OCI-LY1 (cell line): ENCODE measurements around the gene RAB4A.

Experiments
- H2AFZ ChIP-seq: fragments of 200-600 bp; sonication (generic), shearing (Covaris generic); 2 replicates; pipeline ENCODE4 v1.6.0; 2014; ENCODE audit warnings: antibody characterized with exemption, mild to moderate bottlenecking, low read length
- H3F3A ChIP-seq: fragments of 200-600 bp; sonication (generic), shearing (Covaris generic); 2 replicates; pipeline ENCODE4 v1.6.0; 2014; ENCODE audit warnings: mild to moderate bottlenecking, antibody characterized with exemption, low read length, moderate library complexity; ENCODE audit not compliant: insufficient read depth
- H3K27ac ChIP-seq: fragments of 200-600 bp; sonication (generic); 2 replicates; pipeline ENCODE4 v1.5.1; 2014; ENCODE audit warnings: low read length, mixed run types, mild to moderate bottlenecking, low read depth; ENCODE audit not compliant: poor library complexity, severe bottlenecking
- H3K27me3 ChIP-seq: fragments of 200-600 bp; sonication (generic); 2 replicates; pipeline ENCODE4 v1.6.0; 2014; ENCODE audit warnings: antibody characterized with exemption, mild to moderate bottlenecking, low read length, moderate library complexity; ENCODE audit not compliant: insufficient read depth
- H3K36me3 ChIP-seq: fragments of 200-600 bp; sonication (generic); 2 replicates; pipeline ENCODE4 v1.6.1; 2014; ENCODE audit warnings: mild to moderate bottlenecking, antibody characterized with exemption, low read length, moderate library complexity, mixed read lengths; ENCODE audit not compliant: insufficient read depth
- H3K4me1 ChIP-seq: fragments of 200-600 bp; sonication (generic); 2 replicates; pipeline ENCODE4 v1.5.1; 2014; ENCODE audit warnings: mild to moderate bottlenecking, low read length, moderate library complexity; ENCODE audit not compliant: insufficient read depth, severe bottlenecking
- H3K4me2 ChIP-seq: fragments of 200-600 bp; sonication (generic), shearing (Covaris generic); 2 replicates; pipeline ENCODE4 v1.6.1; 2014; ENCODE audit warnings: low read length
- H3K4me3 ChIP-seq: fragments of 200-600 bp; sonication (generic); 2 replicates; pipeline ENCODE4 v1.5.1; 2014; ENCODE audit warnings: low read length, low read depth, mild to moderate bottlenecking, mixed read lengths; ENCODE audit not compliant: poor library complexity, severe bottlenecking
- H3K79me2 ChIP-seq: fragments of 200-600 bp; shearing (Covaris generic); 2 replicates; pipeline ENCODE4 v1.6.1; 2016; ENCODE audit warnings: mixed run types, low read length, mixed read lengths; ENCODE audit not compliant: insufficient read depth
- H3K9ac ChIP-seq: fragments of 200-600 bp; sonication (generic), shearing (Covaris generic); 2 replicates; pipeline ENCODE4 v1.6.1; 2014; ENCODE audit warnings: mild to moderate bottlenecking, low read length, mixed read lengths
- H3K9me2 ChIP-seq: fragments of 200-600 bp; sonication (generic), shearing (Covaris generic); 2 replicates; pipeline ENCODE4 v1.6.1; 2014; ENCODE audit warnings: low read depth, mild to moderate bottlenecking, low read length, mixed read lengths
- H3K9me3 ChIP-seq: fragments of 200-600 bp; shearing (Covaris generic); 2 replicates; pipeline ENCODE4 v1.6.1; 2014; ENCODE audit warnings: low read length, mixed read lengths
- H4K20me1 ChIP-seq: fragments of 200-600 bp; sonication (generic), shearing (Covaris generic); 2 replicates; pipeline ENCODE4 v1.6.0; 2016; ENCODE audit warnings: mild to moderate bottlenecking, low read length; ENCODE audit not compliant: insufficient read depth
- EZH2 ChIP-seq: fragments of 200-600 bp; sonication (generic), shearing (Covaris generic); IDR thresholded peaks from 2 replicates; pipeline ENCODE4 v1.8.0; 2017; ENCODE audit warnings: borderline replicate concordance, mixed run types, mild to moderate bottlenecking, antibody characterized with exemption, low read length, moderate library complexity, mixed read lengths
- TF ChIP-seq, protein P1 (sequence below): fragments of 200-600 bp; sonication (generic), shearing (Covaris generic); IDR thresholded peaks from 2 replicates; pipeline ENCODE4 v1.5.1; 2017; ENCODE audit warnings: mild to moderate bottlenecking, antibody characterized with exemption, low read length, moderate library complexity, mixed read lengths

Gene RAB4A

DNA sequence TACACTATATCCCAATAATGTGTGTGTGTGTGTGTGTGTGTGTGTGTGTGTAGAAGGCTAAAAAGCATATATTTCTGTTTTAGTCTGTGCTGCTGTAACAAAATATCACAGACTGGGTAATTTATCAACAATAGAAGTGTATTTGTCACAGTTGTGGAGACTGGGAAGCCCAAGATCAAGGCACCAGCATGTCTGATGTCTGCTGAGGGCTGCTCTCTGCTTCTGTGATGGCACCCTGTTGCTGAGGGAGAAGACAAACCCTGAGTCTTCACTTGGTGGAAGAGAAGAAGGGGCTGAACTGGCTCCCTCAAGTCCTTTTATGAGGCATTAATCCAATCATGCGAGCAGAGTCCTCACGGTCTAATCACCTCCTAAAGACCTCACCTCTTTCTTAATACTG is 23.0 kb upstream of the RAB4A start:
- H2AFZ ChIP-seq: no peak overlapping the region
- H3K79me2 ChIP-seq: no peaks in the 10 kb centered on the region
- H3K4me1 ChIP-seq: no peaks in the 10 kb centered on the region
- H3K4me2 ChIP-seq: no peak overlapping the region
- H4K20me1 ChIP-seq: no peaks in the 10 kb centered on the region
- no peak overlapping the region for H3K4me3 ChIP-seq
- H3K9me3 ChIP-seq: peaks cover 7% of the 10 kb centered on the region; the same call in 1 of the 2 replicates
- 0 out of 2 replicates have a peak, but pooled peaks cover 5% of the 10 kb centered on the region for H3K27me3 ChIP-seq
- no peaks in the 10 kb centered on the region for H3K36me3 ChIP-seq
- H3K27ac ChIP-seq: no peak overlapping the region
- no peaks in the 10 kb centered on the region for H3K9me2 ChIP-seq
- no peaks in the 10 kb centered on the region for H3F3A ChIP-seq
- no peak for TF ChIP-seq EZH2
- TF ChIP-seq, protein P1, sequence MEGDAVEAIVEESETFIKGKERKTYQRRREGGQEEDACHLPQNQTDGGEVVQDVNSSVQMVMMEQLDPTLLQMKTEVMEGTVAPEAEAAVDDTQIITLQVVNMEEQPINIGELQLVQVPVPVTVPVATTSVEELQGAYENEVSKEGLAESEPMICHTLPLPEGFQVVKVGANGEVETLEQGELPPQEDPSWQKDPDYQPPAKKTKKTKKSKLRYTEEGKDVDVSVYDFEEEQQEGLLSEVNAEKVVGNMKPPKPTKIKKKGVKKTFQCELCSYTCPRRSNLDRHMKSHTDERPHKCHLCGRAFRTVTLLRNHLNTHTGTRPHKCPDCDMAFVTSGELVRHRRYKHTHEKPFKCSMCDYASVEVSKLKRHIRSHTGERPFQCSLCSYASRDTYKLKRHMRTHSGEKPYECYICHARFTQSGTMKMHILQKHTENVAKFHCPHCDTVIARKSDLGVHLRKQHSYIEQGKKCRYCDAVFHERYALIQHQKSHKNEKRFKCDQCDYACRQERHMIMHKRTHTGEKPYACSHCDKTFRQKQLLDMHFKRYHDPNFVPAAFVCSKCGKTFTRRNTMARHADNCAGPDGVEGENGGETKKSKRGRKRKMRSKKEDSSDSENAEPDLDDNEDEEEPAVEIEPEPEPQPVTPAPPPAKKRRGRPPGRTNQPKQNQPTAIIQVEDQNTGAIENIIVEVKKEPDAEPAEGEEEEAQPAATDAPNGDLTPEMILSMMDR: no peak
- H3K9ac ChIP-seq: no peak overlapping the region

DNA sequence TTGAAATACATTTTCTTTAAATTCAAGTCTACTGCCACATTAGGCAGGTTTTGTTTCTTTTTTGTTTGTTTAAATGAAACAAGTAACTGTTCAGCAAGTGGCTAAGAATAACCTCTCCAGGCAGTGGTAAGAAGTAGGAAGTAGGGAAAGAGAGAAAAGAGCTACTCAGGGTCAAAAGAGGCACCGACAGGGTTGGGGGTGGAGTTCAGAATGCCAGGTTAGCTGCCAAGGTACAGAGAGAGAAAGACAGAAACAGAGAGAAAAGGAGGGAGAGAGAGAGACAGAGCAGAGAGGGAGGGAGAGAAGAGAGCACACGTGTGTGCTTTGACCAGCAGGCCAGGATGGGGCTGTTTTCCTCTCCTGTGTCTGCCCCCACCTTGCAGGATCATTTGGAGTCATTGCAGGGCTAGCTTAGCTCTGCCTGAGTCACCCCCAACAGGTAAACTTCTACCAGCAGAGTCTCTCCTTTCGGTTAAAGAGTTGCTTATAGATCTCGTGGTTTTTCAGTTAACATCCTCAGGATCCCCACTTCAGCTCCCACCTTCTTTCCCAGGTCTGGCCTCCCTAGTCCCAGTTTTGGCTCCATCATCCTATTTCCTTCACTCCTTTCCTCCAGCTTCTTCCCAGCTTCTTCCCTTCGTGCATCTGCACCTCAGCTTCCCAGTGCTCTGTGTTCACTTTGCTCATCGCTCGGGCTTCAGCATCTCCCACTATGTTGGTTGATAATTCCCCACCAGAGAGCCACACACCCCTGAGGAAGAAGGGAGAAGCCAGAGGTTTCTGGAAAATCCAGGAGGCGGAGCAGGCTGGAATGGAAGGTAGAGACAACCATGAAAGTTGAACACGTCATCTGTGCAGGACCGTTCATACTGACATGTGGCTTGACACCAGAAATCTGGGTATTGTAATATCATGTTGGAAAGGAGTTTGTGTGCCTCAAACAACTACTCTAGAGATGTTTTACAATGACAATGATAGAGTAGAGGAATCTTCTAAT is 21.8 kb upstream of the RAB4A start:
- Histone ChIP-seq H3K4me1 (no peaks in the 10 kb centered on the region), H3K27me3 (0 out of 2 replicates have a peak, but pooled peaks cover 3% of the 10 kb centered on the region), H3K9me3 (peaks cover 1% of the 10 kb centered on the region; the same call in 1 of the 2 replicates), H3K9ac (no peak overlapping the region), H4K20me1 (no peaks in the 10 kb centered on the region), H3K9me2 (no peaks in the 10 kb centered on the region), H3K79me2 (no peaks in the 10 kb centered on the region), H2AFZ (no peak overlapping the region), H3K27ac (no peak overlapping the region), H3F3A (no peaks in the 10 kb centered on the region), H3K4me3 (no peak overlapping the region), H3K4me2 (no peak overlapping the region), H3K36me3 (no peaks in the 10 kb centered on the region)
- TF ChIP-seq, protein P1: no peak
- TF ChIP-seq EZH2: no peak

DNA sequence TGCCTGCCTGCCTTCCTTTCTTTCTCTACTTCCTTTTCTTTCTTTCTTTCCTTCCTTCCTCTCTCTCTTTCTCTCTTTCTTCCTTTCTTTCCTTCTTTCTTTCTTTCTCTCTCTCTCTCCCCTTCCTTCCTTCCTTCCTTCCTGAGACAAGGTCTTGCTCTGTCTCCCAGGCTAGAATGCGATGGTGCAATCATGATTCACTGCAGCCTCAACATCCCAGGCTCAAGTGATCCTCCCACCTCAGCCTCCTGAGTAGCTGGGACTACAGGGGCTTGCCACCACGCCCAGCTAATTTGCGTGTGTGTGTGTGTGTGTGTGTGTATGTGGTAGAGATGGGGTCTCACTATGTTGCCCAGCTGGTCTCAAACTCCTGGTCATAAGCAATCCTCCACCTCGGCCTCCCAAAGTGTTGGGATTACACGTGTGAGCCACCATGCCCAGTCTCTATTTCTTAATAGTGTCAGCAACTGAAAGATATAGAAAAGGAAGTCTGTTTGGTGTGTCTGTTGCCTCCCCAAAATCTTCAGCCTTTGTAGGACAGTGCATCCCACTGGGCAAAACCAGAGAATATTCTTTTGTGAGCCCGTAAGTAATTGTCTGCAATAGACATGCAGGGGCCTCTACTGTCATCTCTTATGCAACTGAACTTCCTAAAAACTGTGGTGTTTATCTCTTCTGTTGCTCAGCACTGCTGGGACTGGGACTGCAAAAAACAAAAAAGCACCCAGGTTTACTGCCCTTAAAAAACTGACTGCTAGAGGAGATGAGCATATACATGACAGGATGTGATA is 20.9 kb upstream of the RAB4A start:
- TF ChIP-seq, protein P1: no peak
- TF ChIP-seq EZH2: no peak
- Histone ChIP-seq H3K9ac (no peak overlapping the region), H3K9me3 (no peaks in the 10 kb centered on the region), H3K27me3 (no peaks in the 10 kb centered on the region), H3K36me3 (no peaks in the 10 kb centered on the region), H4K20me1 (no peaks in the 10 kb centered on the region), H3K4me2 (no peak overlapping the region), H3K4me3 (no peak overlapping the region), H2AFZ (no peak overlapping the region), H3K79me2 (no peaks in the 10 kb centered on the region), H3F3A (no peaks in the 10 kb centered on the region), H3K4me1 (no peaks in the 10 kb centered on the region), H3K9me2 (no peaks in the 10 kb centered on the region), H3K27ac (no peak overlapping the region)
